NCI-H510A treated with DMSO at 0.1 percent for 48 hours (cell line): ENCODE results near the gene USP13.

ENCODE experiments used
- DNase-seq: peaks from one replicate; lab custom pipeline; 2025; lab: John Stamatoyannopoulos, UW

The USP13 gene

GRCh38 chr3:179801263-179801662 lies 148.4 kb downstream of the USP13 start:
- no peak for DNase-seq

GRCh38 chr3:179801856-179802255 lies 149.0 kb downstream of the USP13 start:
- DNase-seq = no peak

GRCh38 chr3:179806177-179806576 lies 153.3 kb downstream of the USP13 start:
- no peak for DNase-seq

- DNase-seq = no peak
These were observed 154.7 kb downstream of the USP13 start for GRCh38 chr3:179807588-179807987.

GRCh38 chr3:179809639-179810038 lies 156.8 kb downstream of the USP13 start:
- no peak for DNase-seq

- peak; percentile 63 for DNase-seq
These were observed 158.7 kb downstream of the USP13 start for GRCh38 chr3:179811321-179812095.

GRCh38 chr3:179812096-179812382 lies 159.2 kb downstream of the USP13 start:
- no peak for DNase-seq

- DNase-seq = no peak
These were observed 166.5 kb downstream of the USP13 start for GRCh38 chr3:179819379-179819778.

- DNase-seq = no peak
These were observed 169.5 kb downstream of the USP13 start for GRCh38 chr3:179822296-179822695.

GRCh38 chr3:179825527-179826246 lies 172.8 kb downstream of the USP13 start:
- no peak for DNase-seq

- DNase-seq = no peak
These were observed 173.4 kb downstream of the USP13 start for GRCh38 chr3:179826247-179826637.

- DNase-seq = no peak
These were observed 175.9 kb downstream of the USP13 start for GRCh38 chr3:179828738-179829137.

GRCh38 chr3:179829401-179829800 lies 176.6 kb downstream of the USP13 start:
- no peak for DNase-seq

GRCh38 chr3:179832333-179832854 lies 179.6 kb downstream of the USP13 start:
- no peak for DNase-seq

GRCh38 chr3:179833294-179833693 lies 180.5 kb downstream of the USP13 start:
- DNase-seq = no peak

GRCh38 chr3:179837374-179837773 lies 184.5 kb downstream of the USP13 start:
- no peak for DNase-seq
